Nephron progenitor cell (in vitro differentiated cells): ENCODE results near the gene GAS1.

Experiments
- DNase-seq: peaks from one replicate; pipeline ENCODE4 v3.0.0; 2021
- H3K27ac Mint-ChIP-seq: 2 replicates; pipeline ENCODE4 v1.8.0; 2021; ENCODE audit warnings: mild to moderate bottlenecking, moderate library complexity, mixed read lengths
- H3K27me3 Mint-ChIP-seq: 2 replicates; pipeline ENCODE4 v1.8.0; 2021; ENCODE audit warnings: mild to moderate bottlenecking, low read depth, mixed read lengths; ENCODE audit not compliant: poor library complexity
- H3K36me3 Mint-ChIP-seq: 2 replicates; pipeline ENCODE4 v1.8.0; 2021; ENCODE audit warnings: low read depth, mixed read lengths
- H3K4me1 Mint-ChIP-seq: 2 replicates; pipeline ENCODE4 v1.8.0; 2021; ENCODE audit warnings: mixed read lengths
- H3K4me3 Mint-ChIP-seq: 2 replicates; pipeline ENCODE4 v1.8.0; 2021; ENCODE audit warnings: mild to moderate bottlenecking, moderate library complexity, mixed read lengths
- H3K9me3 Mint-ChIP-seq: 2 replicates; pipeline ENCODE4 v1.8.0; 2021; ENCODE audit warnings: mild to moderate bottlenecking, moderate library complexity, mixed read lengths
- CTCF ChIP-seq: fragments of 200-600 bp; sonication (generic); IDR thresholded peaks from 2 replicates; pipeline ENCODE4 v1.5.0; 2021; ENCODE audit warnings: antibody characterized with exemption

Gene GAS1

DNA sequence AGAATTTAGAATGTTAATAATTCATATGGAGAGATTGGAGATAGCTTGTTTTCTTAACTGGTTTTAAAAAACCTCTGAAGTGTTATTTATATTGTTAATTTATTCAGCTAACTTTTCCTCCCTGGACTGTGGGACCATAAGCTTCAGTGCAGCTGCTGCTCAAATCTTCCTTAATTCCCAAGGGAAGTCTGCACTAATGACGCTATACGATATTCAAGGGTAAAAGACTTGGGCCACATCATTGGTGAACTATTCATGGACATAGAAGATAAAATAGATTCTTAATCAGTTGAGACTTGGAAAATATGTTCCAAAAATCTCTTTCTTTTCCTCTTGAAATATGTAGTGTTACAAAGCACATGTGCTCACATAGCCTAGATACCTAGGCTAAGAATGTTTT is 31.1 kb upstream of the GAS1 start:
- no peak for DNase-seq
- H3K27me3 Mint-ChIP-seq: peaks cover 8% of the 10 kb centered on the region
- H3K4me3 Mint-ChIP-seq: no peak overlapping the region
- no peak for TF ChIP-seq CTCF
- H3K36me3 Mint-ChIP-seq: peaks cover 6% of the 10 kb centered on the region
- peaks cover 48% of the 10 kb centered on the region for H3K4me1 Mint-ChIP-seq
- no peak overlapping the region for H3K27ac Mint-ChIP-seq
- peaks cover 4% of the 10 kb centered on the region for H3K9me3 Mint-ChIP-seq

DNA sequence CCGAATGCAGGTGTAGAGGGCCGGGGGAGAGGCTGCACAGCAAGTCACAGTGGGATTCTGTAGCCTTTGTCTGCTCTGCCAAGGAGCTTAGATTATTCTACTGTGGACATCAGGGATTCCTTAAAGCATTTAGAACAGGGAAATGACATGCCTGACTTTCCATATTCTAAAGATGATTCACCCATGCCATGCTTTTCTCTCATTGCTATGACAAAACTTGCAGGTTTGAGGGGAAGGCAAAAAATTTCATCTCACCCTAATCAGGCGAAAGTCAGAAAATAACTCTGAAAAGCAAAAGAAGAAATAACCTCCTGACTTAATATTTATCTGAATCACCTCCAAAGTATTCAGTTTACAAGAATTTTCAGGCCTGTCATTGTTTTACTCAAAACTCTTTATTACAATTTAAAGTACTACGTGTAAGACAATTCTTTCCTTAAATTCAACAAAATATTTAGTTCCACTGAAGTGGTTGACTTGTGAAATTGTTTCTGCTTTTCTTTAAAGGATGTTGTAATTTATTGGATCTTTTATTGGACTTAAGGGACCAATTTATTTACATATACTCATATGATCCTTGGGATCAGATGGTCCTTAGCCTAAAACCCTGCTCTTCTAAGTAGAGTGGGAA is 30.0 kb upstream of the GAS1 start:
- Mint-ChIP-seq H3K4me3 (no peak overlapping the region), H3K4me1 (peaks cover 37% of the 10 kb centered on the region), H3K27ac (no peak overlapping the region), H3K9me3 (peaks cover 4% of the 10 kb centered on the region), H3K36me3 (peaks cover 6% of the 10 kb centered on the region), H3K27me3 (peaks cover 14% of the 10 kb centered on the region)
- no peak for TF ChIP-seq CTCF
- DNase-seq: no peak

GRCh38 chr9:86975606-86976005 is 28.3 kb upstream of the GAS1 start:
- H3K27me3 Mint-ChIP-seq: peaks cover 14% of the 10 kb centered on the region
- H3K36me3 Mint-ChIP-seq: no peaks in the 10 kb centered on the region
- no peak overlapping the region for H3K27ac Mint-ChIP-seq
- peaks cover 2% of the 10 kb centered on the region for H3K9me3 Mint-ChIP-seq
- no peak for DNase-seq
- H3K4me1 Mint-ChIP-seq: peaks cover 28% of the 10 kb centered on the region
- H3K4me3 Mint-ChIP-seq: no peak overlapping the region
- TF ChIP-seq CTCF: no peak

DNA sequence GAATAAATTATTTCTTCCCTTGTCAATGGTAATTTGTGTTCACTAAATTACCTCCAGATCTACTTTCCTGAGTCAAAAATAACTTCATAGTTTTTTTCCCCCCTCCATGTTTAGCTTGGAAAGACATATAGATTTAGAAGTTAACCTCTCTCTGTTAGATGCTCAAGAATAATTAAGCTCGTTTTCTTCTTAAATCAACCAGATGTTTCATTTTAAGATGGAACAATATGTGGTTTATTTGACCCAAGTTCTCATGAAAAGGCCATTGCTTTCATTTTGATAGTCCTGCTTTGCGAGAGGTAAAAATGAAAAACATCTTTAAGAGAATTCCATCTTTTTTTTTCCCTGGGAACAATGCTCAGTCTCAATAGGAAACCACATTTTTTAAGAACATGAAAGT is 27.7 kb upstream of the GAS1 start:
- no peak overlapping the region for H3K4me3 Mint-ChIP-seq

DNA sequence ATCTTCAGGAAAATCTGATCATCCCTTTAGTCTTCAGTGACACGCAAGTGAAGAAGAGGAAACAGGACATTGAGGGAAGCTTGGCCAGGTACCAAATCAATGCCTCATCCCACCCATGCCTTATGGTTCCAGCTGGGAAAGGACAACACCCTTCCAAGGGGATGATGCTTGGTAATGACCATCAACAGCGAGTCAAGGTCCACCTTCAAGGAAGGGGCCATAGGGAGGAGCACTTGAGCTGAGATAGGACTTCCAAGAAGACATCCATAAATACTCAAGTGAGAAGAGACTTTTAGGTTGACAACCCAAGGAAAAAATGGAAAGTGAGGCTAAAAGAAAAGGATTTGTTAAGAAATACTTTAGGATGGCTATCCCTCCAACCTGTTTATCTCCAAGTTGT is 27.1 kb upstream of the GAS1 start:
- Mint-ChIP-seq H3K9me3 (no peaks in the 10 kb centered on the region), H3K4me1 (peaks cover 30% of the 10 kb centered on the region), H3K36me3 (no peaks in the 10 kb centered on the region), H3K27me3 (peaks cover 10% of the 10 kb centered on the region), H3K4me3 (no peak overlapping the region), H3K27ac (no peak overlapping the region)
- DNase-seq: no peak
- no peak for TF ChIP-seq CTCF

More for the DNA sequence above, 27.7 kb upstream of the GAS1 start:
- Mint-ChIP-seq H3K27ac (no peak overlapping the region), H3K4me1 (peaks cover 28% of the 10 kb centered on the region), H3K36me3 (no peaks in the 10 kb centered on the region), H3K27me3 (peaks cover 14% of the 10 kb centered on the region), H3K9me3 (no peaks in the 10 kb centered on the region)
- DNase-seq: no peak
- TF ChIP-seq CTCF: no peak

GRCh38 chr9:86971742-86972141 is 24.4 kb upstream of the GAS1 start:
- Mint-ChIP-seq H3K27me3 (peaks cover 13% of the 10 kb centered on the region), H3K4me3 (no peak overlapping the region), H3K4me1 (peaks cover 20% of the 10 kb centered on the region), H3K27ac (no peak overlapping the region), H3K36me3 (no peaks in the 10 kb centered on the region), H3K9me3 (no peaks in the 10 kb centered on the region)
- TF ChIP-seq CTCF: no peak
- no peak for DNase-seq
